SK-MEL-5 (cell line): ENCODE results near the gene OXGR1. TPM values are rescaled to one million over a fixed set of nuclear protein-coding genes. Genes with fewer than 3 reads are reported as not detected.

ENCODE experiments used
- DNase-seq: peaks from one replicate; pipeline ENCODE4 v3.0.0-alpha.2; 2016; ENCODE audit warnings: low read depth, low spot score
- in situ Hi-C: cut with HindIII; loops from 2 replicates; pipeline ENCODE4 v1.10.0; 2016; ENCODE audit warnings: low sequenced_read_pairs, high pct_unique_total_duplicates, low pct_unique_long_range_greater_than_20kb
- total RNA-seq: library from RNA; depleted of rRNA; stranded (reverse); fragments of >200 nt; shearing (Covaris generic); gene quantifications from 2 replicates; pipeline ENCODE4 v1.2.3, GENCODE V29; 2014

OXGR1 gene
- total RNA-seq, 1 experiment from 2014 or later = 0.13 TPM

DNA sequence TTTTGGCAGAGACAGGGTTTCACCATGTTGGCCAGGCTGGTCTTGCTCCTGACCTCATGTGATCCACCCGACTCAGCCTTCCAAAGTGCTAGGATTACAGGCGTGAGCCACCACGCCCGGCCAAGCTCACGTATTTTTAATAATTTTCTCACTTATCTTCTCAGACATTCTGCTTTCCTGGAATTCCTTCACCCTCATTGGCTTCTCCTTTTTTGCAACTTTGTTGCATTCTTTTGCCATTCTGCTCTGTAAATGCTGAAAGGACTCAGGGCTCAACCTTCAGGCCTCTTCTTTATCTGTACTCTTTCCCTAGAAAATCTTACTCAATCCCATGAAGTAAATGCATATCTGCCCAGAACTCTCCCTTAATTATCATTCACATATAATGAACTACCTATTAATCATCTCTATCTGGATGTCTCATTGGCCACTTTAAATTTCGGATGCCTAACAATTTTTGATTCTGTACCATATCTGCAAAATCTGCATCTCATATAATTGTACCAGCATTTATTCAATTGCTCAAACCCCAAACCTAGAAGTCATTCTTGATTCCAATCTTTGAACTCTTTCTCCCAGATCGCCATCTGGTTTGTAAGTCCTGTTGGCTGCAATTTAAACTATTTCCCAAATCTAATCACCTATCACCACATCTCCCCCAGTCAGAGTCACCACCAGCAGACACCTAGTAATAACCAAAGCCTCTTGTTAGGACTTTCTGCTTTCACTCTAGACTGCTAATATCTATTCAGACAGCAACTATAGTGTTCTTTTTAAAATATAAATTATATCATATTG lies 18.2 kb upstream of the OXGR1 start:
- in situ Hi-C loops = no loop called here
- DNase-seq = no peak

DNA sequence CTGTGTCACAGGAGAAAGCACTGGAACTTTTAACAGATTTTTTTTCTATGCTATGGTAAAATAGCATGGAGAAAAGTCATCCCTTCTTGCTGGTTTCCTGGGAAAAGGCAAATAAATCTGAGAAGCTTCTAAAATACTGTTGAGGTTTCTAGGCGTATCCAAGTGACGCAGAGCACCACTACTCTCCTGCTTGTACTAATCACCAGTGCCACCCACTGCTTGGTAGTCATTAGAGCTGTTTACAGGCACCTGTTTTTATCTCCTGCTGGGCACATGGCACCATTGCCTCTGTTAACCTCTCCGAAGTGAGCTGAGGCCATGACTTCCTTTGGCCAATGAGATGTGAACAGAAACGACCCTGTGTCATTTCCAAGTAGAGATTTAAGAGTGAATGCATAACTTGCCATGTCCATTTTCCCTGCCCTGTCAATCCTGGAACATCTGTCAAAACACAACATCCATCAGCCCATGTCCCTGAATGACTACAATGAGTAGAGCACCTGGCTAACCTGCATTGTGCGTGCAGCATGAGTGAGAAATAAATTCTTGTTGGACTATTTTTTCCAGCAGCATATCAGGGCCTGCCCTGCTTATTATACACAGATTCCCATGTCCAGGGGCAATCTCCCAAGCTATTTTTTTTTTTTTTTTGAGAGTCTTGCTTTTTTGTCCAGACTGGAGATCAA lies 17.3 kb upstream of the OXGR1 start:
- DNase-seq = no peak
- in situ Hi-C loops = no loop called here

DNA sequence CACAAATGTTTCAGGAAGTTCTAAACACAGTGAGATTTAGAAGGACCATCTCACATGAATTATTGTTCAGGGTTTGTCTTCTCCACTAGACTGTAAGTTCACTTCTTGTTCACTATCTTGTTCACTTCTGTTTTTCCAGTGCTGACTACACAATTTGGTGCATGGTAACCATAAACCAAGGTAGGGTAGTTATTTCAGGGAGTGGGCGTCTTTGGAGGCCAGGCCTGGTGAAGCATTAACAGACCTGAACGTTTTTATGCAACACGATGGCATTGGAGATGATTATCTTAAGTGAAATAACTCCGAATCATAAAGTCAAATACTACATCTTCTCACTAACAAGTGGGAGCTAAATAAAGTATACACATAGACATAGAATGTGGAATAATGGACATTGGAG lies 14.4 kb upstream of the OXGR1 start:
- in situ Hi-C loops = no loop called here
- DNase-seq = no peak

DNA sequence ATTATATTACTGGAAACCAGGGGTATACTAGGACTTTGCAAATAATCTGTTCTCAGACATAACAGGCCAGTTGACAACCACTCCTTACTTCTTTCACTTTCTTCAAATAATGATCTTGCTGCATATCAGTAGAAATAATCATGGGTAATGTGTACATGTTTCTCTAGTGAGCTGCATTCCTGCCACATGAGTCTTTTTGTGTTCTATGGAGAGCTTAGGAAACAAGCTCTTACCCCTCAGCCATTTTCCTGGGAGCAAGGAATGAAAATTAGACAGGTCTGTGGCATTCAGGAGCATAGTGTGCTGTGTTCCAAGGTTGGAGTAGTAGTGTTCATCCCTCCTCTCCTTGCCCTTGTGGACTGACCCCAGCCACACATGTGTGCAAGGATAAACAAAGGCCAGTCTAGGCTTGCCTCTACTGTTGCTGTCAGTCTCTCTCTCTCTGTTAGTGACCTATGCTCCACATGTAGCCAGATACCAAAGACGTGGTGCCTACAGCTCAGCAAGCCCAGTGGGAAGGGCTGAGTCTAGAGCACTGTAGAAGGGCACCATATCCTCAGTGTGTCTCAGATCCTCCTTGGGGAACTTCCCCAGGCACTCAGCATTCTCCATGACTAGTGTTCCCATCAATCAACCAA lies 11.5 kb upstream of the OXGR1 start:
- in situ Hi-C loops = no loop called here
- no peak for DNase-seq

DNA sequence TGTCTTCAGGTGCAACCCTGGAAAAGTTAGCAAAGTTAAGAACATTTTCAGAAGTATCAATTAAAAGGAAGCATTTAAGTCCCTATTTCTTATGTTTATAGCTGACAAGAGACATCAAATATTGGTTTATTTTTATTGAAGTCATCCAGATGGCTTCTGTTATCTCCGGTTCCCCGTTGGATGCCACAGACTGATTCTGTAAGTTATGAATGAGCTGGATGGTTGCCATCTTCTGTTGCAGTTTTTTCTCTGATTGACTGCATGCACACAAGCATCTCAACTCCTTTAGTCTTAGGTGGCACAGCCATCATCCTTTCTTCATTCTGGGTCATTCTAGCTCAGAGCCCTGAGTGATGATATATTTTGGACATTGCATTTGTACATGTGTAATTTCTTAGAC lies 10.6 kb upstream of the OXGR1 start:
- DNase-seq = no peak
- in situ Hi-C loops = no loop called here

DNA sequence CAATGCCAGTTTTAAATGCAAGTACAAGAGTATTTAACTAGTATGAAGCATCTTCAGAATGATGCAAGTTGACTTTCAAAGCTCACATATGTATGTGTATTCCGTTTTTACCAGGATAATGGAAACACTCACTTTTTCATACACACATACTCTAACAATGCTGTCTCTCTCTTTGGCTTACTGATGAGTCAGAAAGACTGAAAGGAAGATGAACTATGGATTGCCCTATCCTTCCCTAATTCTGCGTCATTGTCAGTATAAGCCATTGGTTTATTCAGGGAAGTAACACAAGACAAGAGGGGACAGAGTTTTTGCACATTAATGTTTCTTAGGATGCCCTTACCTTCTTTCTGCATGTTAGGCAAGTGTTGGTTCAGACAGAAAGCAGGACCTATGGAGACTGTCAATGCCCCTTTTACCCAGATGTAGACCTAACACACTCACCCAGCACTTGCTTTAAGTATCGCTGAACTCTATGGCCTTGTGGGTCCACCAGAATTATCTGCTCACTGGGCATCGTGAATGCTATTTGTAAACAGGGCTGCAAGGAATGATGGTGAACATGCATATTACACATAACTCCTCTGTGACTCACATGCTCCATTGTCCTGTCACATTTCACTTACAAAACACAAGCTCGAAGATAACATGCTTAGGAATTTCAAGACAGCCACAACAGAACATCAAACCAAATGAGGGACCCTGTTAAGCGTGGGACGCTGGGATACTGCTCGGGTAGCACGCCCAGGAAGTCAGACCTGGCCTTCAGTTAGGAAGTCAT lies 10.0 kb upstream of the OXGR1 start:
- DNase-seq = peak; percentile 23
- in situ Hi-C loops = no loop called here

DNA sequence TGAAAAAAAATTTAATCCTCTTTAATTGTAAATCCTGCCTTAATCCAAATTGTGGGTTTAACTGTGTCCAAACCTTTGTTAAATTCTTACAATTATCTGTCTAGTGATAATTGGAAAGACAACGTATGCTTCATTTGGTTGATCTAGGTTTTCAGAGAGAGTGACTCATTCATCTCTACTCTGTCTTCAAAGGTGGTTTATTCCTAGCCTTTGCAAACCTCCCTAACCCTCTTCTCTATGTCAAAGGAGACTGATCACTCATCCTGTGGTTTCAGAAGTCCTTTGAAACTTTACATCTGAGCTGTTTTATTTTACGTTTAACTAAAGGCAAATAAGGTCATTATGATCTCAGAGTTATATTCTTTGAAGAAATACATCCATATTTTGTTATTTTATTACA lies 8.8 kb upstream of the OXGR1 start:
- DNase-seq = no peak
- in situ Hi-C loops = no loop called here

DNA sequence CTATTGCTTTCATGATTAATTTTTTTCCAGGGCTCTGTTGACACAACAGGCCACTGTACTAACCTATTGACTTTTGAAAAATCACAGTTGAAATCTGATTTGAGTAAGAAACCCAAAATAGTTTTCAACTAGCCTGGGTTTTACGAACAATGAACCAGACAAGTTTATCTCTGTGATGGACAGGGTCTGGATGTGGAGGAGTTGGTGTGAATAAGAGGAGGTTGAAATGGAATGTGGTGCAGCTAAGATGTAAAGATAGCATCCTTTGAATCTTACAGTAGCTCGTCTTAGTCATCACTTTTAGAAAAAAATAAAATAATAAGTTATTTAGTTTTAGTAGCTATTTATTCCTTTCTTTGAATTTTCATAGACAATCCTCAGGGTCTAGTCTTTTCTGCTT lies 8.3 kb upstream of the OXGR1 start:
- DNase-seq = no peak

DNA sequence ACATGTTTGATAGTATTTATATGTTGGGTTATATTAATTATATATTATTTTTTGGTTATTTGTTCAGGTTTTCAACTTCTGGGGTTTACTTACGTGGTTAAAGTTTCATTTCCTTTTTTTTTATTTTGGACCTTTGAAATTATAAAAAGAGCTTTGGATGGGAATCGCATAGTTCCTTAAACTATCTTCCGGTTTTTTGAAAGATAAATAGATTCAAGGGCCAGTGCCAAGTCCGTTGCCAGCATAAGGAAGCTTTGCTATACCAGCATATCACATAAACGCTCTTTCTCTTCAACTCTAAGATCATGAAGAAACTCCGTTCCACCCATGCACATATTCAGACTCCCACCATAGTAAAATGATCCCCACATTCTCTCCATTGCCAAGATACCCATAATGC lies 7.4 kb upstream of the OXGR1 start:
- in situ Hi-C loops = no loop called here
- no peak for DNase-seq

More for the DNA sequence above, 8.3 kb upstream of the OXGR1 start:
- in situ Hi-C loops = no loop called here

DNA sequence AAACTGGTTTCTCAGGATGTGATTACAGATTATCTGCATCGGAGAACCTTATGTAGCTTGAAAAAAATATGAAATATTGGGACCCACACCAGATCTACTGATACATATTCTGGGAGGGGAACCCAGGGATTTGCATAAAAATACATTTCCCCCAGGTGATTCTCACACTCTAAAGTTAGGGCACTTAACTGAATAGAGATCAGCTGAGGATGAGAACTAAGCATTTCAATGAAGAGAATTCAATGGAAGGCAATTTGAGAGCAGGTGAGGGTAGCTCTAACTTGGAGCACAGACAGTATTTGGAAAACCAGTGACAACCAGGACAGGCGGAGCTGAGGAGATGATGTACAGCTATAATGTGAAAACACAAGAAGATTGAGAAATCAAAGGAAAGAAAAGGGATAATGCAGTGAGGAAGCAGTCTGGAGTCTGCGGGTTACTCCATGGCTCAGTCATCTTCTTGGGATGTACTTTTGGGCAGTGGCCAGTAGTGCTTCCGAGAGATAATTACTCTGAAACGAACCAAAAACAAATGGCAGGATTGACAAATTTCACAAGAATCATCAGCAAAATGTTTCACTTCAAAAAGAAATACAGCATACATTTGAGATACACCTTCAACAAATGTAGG lies 6.1 kb upstream of the OXGR1 start:
- in situ Hi-C loops = no loop called here

DNA sequence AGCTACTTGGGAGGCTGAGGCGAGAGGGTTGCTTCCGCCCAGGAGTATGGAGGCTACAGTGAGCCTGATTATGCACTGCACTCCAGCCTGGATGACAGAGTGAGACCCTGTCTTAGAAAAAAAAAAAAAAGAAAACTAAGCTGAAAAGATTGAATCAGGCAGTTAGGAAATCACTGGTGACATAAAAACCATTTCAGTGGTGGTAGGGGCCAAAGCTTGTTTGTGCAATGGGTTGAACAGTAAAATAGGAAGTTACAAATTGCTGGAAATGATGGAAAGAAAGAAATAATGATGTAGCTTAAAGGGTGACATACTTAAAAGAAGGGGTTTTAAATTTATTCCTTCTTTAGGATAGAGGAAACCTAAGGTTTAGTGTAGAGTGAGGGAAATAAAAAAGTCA lies 4.8 kb upstream of the OXGR1 start:
- DNase-seq = no peak
- in situ Hi-C loops = no loop called here

More for the DNA sequence above, 6.1 kb upstream of the OXGR1 start:
- DNase-seq = no peak

DNA sequence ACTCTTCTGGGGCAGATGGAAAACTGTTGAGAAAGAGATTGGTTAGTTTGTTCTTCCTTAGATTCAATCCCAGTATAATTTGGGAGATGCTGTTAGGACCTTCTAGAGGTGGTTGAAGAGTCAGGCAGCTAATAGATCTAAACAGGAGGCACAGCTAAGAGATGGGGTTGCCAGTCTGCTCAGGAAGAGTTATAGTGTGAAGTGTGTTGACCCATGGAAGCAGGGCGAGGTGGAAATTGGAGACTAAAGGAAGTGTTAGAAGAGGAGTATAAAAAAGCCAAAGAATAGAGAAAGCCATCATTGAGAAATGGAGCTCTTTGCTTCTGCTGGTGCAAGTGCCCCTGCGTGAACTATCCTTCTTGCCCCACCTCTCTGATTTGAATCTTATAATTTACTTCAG lies 3.8 kb upstream of the OXGR1 start:
- DNase-seq = no peak
- in situ Hi-C loops = no loop called here

DNA sequence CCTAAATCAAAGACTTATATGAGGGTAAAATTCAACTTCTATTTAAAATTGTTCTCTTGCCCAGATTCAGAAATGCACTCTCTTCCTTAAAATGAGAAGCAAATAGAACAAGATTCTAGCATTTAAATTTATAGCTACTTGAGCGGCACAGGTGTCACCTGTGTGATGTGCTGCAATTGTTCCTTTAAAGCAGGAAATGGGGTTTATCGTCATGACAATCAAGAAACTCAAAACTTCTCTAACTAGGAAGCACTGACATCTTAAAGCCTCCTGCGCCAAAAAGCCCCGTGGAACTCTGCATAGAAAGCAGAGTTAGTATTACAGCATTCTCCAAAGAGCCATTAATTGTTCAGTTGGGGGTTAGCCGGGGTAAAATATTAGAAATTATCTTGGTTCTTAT lies 2.6 kb upstream of the OXGR1 start:
- DNase-seq = no peak
- in situ Hi-C loops = no loop called here

DNA sequence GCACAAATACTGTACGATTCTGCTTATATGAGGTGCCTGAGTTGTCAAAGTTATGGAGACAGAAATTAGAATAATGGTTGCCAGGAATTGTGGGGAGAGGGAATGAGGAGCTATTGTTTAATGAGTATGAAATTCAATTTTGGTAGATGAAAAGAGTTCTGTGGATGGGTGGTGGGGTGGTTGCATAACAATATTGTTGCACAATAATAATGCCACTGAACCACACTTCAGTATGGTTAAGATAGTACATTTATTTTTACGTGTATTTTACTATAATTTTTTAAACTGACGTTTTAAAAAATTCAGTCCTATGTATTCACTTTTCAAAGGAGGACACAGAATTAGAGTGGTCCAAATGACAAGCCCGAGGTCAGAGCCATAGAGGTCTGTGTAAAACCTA lies 1.8 kb upstream of the OXGR1 start:
- DNase-seq = no peak
- in situ Hi-C loops = no loop called here

DNA sequence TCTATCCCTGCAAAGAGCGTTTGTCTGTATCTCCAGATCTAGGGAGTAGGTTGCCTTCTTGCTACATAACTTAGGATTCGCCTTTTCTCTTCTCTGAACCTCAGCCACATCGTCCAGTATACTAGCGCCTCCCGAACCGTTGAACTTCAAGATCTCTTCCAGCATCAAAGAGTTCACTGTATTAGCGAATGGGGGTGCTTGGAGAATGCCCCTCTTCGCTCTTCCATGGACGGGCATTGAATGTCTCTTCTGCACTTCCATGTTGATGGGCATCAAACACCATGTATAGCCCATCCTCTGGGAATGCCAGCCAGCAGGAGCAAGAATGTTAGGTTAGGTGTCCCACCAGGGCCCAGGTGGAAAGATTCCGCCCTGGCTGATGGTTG lies 575 bp upstream of the OXGR1 start:
- in situ Hi-C loops = no loop called here
- DNase-seq = no peak

DNA sequence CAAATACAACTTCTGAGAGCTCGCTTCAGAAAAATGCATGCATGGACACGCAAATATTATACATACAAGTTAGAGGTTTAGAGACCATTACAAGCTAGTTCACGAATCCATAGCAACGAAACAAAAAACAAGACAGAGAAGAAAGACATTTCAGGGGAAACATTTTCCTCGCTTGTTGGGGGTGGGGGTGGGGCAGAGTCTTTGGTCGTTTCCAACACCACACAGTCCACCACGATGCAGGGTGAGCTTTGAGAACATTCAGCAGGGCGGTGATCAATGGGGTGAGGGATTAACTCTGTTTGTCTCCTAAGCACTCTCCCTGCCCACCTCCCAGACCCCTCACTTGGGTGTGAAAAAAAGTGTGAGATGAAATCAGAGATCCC lies 651 bp downstream of the OXGR1 start:
- no peak for DNase-seq
- in situ Hi-C loops = no loop called here

DNA sequence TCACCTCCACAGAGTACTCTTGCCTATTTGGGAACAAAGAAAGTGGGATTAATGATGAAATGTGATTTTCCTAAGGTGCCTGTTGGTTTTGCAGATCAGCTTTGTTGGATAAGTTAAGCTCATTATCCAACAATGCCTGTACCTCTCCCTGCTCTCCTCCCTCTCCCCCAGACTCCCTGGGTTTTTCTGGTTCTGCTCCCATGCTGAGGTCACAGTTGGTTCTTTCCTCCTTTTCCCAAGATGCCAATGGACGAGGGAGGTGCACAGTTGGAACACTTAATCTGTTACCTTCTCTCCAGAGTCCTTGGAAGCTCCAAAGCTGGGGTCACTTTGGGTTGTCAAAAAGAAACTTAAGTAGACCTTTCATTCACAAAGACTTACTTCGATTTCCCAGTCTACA lies 1.6 kb downstream of the OXGR1 start:
- no peak for DNase-seq
- in situ Hi-C loops = no loop called here

DNA sequence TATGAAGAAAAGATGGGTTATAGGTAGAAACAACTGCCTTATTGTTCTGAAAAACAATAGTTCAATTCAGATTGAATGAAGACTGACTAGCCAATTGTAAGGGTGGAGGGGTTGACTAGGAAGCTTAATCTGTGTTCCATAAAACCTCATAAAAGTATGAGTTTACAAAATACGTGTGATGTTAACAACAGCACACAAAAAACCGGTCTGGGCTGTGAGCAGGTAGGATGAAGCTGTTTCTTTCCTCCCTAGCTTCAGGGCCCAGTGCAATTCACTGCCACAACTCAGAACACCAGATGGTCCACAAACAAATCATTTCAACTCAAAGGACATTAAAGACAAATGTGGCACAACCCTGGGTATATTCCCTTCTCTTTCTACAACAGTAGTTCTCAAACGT lies 3.2 kb downstream of the OXGR1 start:
- in situ Hi-C loops = no loop called here
- peak; percentile 49 for DNase-seq
